NCI-H1105 (cell line): ENCODE data around the gene CXCL14.

Experiments used
- DNase-seq: peaks from one replicate; lab custom pipeline; 2025; lab: John Stamatoyannopoulos, UW

CXCL14 gene

DNA sequence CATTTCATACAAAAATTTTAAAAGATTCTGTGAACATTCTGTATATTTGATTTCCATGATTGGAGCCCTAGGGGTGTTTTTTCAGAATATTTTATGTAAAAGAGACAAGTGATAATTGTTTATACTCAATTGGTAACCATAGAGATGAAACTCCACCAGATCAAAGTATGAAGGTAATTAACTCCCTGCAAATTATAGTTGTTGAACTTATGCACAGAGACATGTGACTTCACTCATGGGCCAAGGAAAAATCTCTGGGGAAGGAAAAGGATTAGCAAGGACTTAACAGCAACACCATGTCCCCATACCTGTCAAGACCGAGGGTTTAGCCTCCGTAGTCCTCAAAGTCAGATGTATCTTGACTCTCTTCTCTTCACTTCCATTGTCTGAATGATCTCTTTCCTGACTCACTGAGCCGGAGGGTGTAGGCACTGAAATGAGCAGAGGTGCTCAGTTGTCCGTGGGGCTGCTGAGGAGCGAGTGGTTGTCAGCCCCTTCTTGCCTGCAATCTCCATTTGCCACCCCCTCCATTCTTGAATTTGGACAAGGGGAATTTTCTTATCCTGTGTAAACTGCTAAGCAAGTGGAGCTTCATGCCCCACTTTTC is 17.5 kb upstream of the CXCL14 start:
- no peak for DNase-seq

GRCh38 chr5:135594416-135594960 is 15.7 kb upstream of the CXCL14 start:
- no peak for DNase-seq

GRCh38 chr5:135593886-135594285 is 15.1 kb upstream of the CXCL14 start:
- DNase-seq: no peak

GRCh38 chr5:135593141-135593540 is 14.3 kb upstream of the CXCL14 start:
- DNase-seq: no peak

GRCh38 chr5:135592312-135593045 is 13.7 kb upstream of the CXCL14 start:
- DNase-seq: no peak

DNA sequence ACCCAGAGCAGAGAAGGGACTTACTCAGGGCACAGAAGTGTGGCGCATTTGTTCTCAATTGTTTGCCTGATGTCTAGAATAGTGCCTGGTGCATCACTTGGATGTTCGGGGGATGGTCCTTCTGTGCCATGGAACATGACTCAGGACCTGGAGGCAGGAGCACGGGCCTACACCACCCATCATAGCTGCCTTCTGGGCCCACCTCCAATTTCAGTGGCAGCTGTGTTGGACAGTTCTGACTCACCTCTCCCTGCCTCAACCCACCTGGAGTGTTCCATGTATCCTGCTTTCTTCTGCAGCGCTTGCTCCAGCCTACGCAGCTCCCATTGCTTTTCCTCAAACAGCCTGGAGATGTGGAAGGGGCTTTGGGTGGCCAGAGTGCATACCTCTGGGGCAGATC is 12.5 kb upstream of the CXCL14 start:
- no peak for DNase-seq

DNA sequence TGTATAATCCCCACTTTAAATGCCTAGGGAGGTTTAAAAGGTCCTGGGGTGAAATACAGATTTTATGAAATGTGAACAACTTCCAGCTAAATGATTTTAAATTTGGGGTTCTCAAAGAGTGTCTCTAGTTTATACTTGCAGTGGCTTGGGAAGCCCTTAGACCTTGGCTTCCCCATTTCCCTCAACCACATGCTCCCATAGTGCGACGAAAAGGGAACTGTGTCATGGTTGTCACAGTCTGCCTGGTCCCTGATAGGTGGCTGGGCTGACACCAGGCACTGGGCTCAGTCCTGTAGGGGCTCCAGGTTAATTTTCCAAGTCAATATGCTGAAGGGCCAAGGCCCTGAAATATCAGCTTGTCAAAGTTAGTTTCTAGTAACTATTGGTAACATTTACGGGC is 10.4 kb upstream of the CXCL14 start:
- no peak for DNase-seq

GRCh38 chr5:135587721-135588663 is 9.2 kb upstream of the CXCL14 start:
- no peak for DNase-seq

GRCh38 chr5:135584918-135585317 is 6.1 kb upstream of the CXCL14 start:
- DNase-seq: no peak

DNA sequence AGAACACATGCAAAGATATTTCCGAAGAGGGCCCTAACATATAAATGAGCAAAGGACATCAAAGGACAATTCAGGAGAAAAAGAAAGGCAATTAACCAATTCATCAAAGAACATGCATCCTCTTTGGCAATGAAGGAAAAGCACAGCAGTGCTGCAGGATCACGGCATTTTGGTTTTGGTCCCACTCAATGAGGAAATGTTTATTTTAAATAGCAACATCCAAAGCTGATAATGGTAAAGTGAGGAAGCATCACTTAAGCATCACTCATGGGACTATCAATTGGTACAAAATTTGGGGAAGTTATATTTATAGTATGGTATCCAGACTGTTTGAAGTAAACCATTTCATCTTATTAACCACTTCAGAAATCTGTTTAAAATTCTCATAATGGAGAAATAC is 5.5 kb upstream of the CXCL14 start:
- DNase-seq: no peak

GRCh38 chr5:135582099-135582781 is 3.4 kb upstream of the CXCL14 start:
- no peak for DNase-seq

GRCh38 chr5:135578305-135578684 is 496 bp downstream of the CXCL14 start:
- DNase-seq: no peak

DNA sequence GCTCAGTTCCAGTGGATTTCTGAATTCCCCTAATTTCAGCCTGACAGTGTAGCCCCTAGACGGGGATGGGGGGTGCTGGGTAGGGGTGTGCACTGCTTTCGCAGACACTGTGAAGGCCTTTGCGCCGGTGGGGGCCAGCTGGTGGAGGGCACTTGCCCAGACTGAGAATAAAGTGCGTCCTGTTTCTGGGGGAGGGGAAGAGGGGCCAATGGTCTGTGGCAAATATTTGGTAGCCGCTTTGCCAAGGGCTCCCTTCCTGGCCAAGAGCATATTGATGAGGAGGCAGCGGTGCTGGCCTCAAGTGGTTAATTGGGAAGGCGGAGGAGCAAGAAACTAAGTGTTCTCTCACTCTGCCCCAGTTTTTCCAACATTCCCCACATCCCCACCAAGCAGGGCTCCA is 1.4 kb downstream of the CXCL14 start:
- DNase-seq: no peak

DNA sequence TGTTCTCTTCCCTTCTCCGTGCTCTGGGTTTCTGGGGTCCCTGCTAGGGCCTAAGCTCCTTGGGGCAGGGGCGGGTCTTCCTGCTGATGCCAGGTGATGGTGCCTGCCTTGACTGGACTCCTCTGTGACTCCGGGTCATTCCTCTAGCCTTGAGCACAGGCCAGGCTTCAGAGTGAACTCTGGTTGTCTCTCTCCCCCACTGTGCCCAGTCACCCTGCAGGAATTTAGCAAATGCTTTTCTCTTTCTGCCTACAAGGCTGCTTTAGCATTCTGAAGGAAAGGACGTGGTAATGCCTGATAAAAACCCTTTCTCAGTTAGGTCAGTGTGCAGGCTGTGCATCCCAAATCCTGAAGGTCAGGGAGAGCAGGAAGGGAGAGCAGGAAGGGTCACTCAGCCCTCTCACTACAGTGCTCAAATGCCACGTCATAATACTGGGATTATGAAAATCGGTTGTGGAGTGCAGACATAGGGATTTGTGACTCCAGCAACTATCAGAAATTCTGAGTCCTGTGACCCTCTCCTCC is 2.7 kb downstream of the CXCL14 start:
- no peak for DNase-seq

DNA sequence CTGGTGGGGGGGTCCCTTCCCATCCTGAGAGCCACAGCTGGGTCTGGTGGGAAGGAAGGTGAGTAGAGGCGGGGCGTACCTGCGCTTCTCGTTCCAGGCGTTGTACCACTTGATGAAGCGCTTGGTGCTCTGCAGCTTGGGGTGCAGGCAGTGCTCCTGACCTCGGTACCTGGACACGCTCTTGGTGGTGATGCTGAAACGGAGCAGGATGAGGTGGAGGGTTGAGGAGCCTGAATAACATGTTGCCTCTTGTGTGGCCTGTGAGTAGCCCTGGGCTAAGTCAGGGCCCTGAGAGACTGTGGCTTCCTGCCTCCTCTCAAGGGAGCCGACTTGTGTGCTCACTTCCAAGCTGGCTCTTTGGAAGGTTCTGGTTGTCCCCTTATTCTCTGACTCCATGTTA is 4.3 kb downstream of the CXCL14 start:
- no peak for DNase-seq

GRCh38 chr5:135571902-135572301 is 6.9 kb downstream of the CXCL14 start:
- no peak for DNase-seq

GRCh38 chr5:135571066-135571609 is 7.7 kb downstream of the CXCL14 start:
- DNase-seq: no peak

- DNase-seq: no peak
Measured at GRCh38 chr5:135570453-135570764, 8.4 kb downstream of the CXCL14 start.

DNA sequence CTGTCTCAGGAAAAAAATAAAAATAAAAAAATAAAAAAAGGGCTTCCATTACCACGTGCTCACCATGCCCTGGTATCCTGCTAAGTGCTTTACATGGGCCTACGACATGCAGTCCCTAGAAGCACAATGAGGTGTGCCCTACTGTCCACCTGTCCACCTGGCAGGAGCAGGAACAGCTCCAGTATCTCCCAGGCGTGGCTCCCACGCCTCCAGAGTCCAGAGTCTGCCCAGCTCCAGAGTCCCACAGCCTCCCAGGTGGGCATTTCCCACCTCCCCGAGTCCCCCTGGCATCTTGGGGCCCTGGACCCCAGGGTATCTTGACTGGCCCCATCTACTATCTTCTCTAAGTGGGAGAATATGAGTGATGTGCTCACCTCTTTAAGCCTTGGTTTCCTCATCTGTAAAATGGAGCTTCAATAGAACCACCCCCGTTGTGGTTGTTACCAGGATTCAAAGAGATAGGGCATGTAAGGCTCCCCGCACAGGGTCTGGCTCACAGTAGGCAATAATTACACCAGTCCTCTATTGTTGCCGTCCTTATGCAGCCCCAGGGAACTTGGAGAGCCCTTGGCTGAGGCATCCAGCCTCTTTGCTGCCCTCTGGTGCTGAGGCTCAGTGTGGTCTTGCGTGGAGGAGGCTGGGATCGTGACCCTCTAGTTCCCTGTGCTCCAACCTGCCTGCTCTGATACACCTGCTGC is 8.9 kb downstream of the CXCL14 start:
- peak; percentile 6 for DNase-seq

DNA sequence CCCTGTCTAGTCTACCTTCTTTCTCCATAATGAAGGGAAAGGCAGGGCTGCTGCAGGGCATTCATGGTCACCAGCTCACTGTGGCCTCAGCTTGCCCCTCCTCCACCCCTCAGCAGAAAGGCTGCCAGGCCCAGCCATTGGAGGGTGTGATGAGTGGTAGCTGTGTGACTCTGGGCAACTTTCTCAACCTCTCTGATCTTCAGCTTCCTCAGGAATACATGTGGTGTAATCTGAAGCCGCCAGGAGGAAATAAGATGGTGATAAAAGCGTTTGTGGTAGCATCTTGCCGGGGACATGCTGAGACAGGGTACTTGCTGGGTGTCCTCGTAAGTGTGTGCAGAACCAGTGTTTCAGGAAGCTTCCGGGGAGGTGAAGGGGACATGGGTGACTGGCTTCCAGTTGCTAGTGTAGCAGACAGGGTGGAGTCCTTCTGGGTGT is 9.8 kb downstream of the CXCL14 start:
- DNase-seq: no peak

- no peak for DNase-seq
Measured at GRCh38 chr5:135568246-135568645, 10.5 kb downstream of the CXCL14 start.
